ENCODE data around the gene MRAS. TPM values are rescaled to one million over a fixed set of nuclear protein-coding genes. Genes with fewer than 3 reads are reported as not detected.

The MRAS gene
- total RNA-seq, 2 donors from 2014 or later = 2.2 to 4.5 TPM

DNA sequence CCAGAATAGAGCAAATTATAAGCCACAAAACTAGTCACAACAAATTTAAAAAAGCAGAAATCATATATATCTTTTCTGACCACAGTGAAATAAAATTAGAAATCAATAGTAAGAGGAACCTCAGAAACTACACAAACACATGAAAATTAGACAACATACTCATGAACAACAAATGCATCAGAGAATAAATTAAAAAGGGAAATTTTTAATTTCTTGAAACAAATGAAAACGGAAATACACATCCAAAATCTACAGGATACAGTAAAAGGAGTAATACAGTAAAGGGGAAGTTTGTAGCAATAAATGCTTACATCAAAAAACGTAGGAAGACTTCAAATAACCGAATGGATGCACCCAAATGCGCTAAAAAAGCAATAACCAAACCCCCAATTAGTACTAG is 37.9 kb upstream of the MRAS start:
- H3K9ac ChIP-seq (ENCODE audit: low read depth in 2 of 2, low read length in 2 of 2) = no peak overlapping the region
- H3K9me3 ChIP-seq = no peaks in the 10 kb centered on the region
- no peak overlapping the region for H3K27ac ChIP-seq
- DNase-seq = no peak
- TF ChIP-seq, protein P1, sequence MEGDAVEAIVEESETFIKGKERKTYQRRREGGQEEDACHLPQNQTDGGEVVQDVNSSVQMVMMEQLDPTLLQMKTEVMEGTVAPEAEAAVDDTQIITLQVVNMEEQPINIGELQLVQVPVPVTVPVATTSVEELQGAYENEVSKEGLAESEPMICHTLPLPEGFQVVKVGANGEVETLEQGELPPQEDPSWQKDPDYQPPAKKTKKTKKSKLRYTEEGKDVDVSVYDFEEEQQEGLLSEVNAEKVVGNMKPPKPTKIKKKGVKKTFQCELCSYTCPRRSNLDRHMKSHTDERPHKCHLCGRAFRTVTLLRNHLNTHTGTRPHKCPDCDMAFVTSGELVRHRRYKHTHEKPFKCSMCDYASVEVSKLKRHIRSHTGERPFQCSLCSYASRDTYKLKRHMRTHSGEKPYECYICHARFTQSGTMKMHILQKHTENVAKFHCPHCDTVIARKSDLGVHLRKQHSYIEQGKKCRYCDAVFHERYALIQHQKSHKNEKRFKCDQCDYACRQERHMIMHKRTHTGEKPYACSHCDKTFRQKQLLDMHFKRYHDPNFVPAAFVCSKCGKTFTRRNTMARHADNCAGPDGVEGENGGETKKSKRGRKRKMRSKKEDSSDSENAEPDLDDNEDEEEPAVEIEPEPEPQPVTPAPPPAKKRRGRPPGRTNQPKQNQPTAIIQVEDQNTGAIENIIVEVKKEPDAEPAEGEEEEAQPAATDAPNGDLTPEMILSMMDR (IDR thresholded peaks at IDR 0.05) = no peak
- no peak overlapping the region for H3K4me3 ChIP-seq
- intact Hi-C loops (cut with DNase I) = no loop called here
- no peaks in the 10 kb centered on the region for H3K4me1 ChIP-seq
- no peaks in the 10 kb centered on the region for H3K27me3 ChIP-seq
- H3K36me3 ChIP-seq = no peaks in the 10 kb centered on the region

DNA sequence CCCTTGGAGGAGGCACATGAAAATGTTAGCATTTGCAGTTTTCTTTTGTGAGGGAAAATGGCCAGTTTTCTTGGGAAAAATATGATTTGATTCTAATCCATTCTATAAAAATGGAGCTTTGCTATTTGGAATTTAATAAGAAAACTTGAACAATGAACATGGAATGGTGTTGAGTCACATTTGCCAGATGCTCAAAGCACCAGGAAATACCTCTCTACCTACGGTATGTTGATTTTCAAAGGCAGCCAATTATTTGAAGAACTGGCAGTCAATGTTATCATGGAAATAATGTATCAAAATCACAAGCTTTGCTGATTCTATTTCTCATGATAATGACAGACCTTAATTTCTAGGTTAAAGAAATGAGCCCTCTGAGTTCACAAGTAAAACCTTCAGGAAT is 33.6 kb upstream of the MRAS start:
- intact Hi-C loops (cut with DNase I) = no loop called here

DNA sequence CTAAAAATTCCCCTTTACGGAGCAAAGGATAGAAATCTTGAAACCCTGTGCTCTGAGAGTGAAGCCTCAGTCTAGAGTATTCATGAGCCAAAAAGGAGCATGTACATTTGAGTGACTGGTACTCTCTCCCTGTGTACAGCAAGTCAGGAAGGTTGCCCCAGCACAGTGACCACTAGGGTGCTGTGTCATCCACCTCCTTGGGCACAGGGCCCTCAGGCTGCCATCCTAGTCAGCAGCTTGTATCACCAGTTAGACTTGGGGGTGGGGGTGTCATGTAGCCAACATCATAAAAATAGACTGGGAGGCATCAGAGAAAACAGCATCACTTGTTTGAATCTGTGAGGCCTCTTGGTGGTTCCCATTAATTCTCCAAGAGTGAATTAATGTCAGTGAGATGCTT is 30.7 kb upstream of the MRAS start:
- no peak overlapping the region for H3K9ac ChIP-seq (ENCODE audit: low read depth in 2 of 2, low read length in 2 of 2)
- TF ChIP-seq, protein P1 (IDR thresholded peaks at IDR 0.05) = no peak
- DNase-seq = no peak
- intact Hi-C loops (cut with DNase I) = no loop called here
- no peaks in the 10 kb centered on the region for H3K27me3 ChIP-seq
- no peaks in the 10 kb centered on the region for H3K4me1 ChIP-seq
- no peaks in the 10 kb centered on the region for H3K9me3 ChIP-seq
- H3K27ac ChIP-seq = no peak overlapping the region
- no peaks in the 10 kb centered on the region for H3K36me3 ChIP-seq
- H3K4me3 ChIP-seq = no peak overlapping the region

More for the DNA sequence above, 33.6 kb upstream of the MRAS start:
- H3K9ac ChIP-seq (ENCODE audit: low read depth in 2 of 2, low read length in 2 of 2) = no peak overlapping the region
- no peaks in the 10 kb centered on the region for H3K9me3 ChIP-seq
- H3K36me3 ChIP-seq = no peaks in the 10 kb centered on the region
- no peak overlapping the region for H3K27ac ChIP-seq
- no peaks in the 10 kb centered on the region for H3K27me3 ChIP-seq
- no peaks in the 10 kb centered on the region for H3K4me1 ChIP-seq
- TF ChIP-seq, protein P1 (IDR thresholded peaks at IDR 0.05) = no peak
- DNase-seq = no peak
- no peak overlapping the region for H3K4me3 ChIP-seq

DNA sequence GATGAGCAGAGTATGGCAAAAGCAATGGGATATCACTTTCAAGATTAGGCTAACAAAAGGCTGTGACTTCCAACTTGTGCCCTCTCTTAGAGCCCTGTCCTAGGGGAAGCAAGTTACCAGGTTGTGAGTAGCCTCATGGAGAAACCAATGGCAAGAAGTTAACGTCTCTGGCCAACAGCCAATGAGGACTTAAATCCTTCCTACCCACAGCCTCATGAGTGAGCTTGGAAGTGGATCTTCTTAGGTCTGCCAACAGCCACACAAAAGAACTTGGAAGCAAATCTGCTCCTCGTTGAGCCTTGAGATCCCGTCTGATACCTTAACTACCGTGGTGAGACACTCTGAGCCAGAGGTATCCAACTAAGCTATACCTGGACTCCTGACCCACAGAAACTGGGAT is 24.4 kb upstream of the MRAS start:
- Histone ChIP-seq H3K9me3 (no peaks in the 10 kb centered on the region), H3K4me1 (peaks cover 4% of the 10 kb centered on the region), H3K27me3 (no peaks in the 10 kb centered on the region), H3K36me3 (no peaks in the 10 kb centered on the region), H3K27ac (no peak overlapping the region), H3K9ac (ENCODE audit: low read depth in 2 of 2, low read length in 2 of 2) (no peak overlapping the region), H3K4me3 (no peak overlapping the region)
- no peak for DNase-seq
- TF ChIP-seq, protein P1 (IDR thresholded peaks at IDR 0.05) = no peak
- intact Hi-C loops (cut with DNase I) = no loop called here

DNA sequence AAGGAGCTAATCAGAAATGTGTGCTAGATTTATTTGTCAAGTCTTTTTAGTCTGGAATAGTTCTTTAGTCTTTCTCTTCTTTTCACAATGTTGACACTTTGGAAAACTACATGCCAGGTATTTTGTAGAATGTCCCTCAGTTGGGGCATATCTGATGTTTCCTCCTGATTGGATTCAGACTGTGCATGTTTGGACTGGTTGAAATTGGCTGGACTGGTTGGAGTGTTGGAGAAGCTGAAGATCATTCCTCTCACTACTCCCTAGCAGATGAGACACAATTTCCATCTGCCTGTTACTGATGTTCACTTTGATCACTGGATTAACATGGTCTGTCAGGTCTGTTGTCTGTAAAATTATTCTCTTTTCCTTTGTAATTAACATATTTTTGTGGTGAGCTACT is 22.4 kb upstream of the MRAS start:
- intact Hi-C loops (cut with DNase I) = no loop called here
- no peaks in the 10 kb centered on the region for H3K27me3 ChIP-seq
- no peak for DNase-seq
- no peaks in the 10 kb centered on the region for H3K36me3 ChIP-seq
- no peak overlapping the region for H3K9ac ChIP-seq (ENCODE audit: low read depth in 2 of 2, low read length in 2 of 2)
- H3K27ac ChIP-seq = no peak overlapping the region
- H3K4me3 ChIP-seq = no peak overlapping the region
- TF ChIP-seq, protein P1 (IDR thresholded peaks at IDR 0.05) = no peak
- H3K4me1 ChIP-seq = peaks cover 6% of the 10 kb centered on the region
- H3K9me3 ChIP-seq = no peaks in the 10 kb centered on the region
